Lower leg skin (tissue), 3 donors: Measurements from ENCODE around the gene LIMK2.

ENCODE experiments used
- POLR2A ChIP-seq, 2 donors: fragments of 450-650 bp; IDR thresholded peaks; one replicate each; pipeline ENCODE4 v1.6.1; 2016 to 2017; ENCODE audit warnings: antibody characterized with exemption in 2 of 2, mild to moderate bottlenecking in 1 of 2, moderate library complexity in 1 of 2
- TF ChIP-seq, protein P1 (sequence below), 3 donors: fragments of 450-650 bp; IDR thresholded peaks; one replicate each; pipeline ENCODE4 v1.5.1; 2016; ENCODE audit warnings: antibody characterized with exemption in 3 of 3, mild to moderate bottlenecking in 3 of 3, moderate library complexity in 2 of 3

DNA sequence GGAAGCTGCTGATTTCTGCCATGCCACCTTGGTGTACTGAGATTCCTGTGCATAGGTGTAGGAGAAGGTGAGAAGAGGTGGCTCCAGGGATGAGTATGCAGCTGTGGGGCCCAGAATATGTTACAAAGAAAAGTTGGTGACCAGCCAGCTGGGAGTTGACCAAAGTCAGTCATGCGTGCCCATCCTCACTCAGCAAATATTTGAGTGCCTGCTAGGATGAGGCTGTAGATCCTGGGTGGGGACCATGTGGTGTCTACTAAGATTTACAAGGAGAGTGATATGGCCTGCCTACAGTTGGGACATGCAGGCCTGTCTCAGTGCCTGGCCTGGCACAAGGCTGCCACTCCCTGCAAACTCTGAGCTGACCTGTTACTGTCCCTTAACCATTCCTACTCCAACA is 32.8 kb upstream of the LIMK2 start:
- TF ChIP-seq, protein P1, sequence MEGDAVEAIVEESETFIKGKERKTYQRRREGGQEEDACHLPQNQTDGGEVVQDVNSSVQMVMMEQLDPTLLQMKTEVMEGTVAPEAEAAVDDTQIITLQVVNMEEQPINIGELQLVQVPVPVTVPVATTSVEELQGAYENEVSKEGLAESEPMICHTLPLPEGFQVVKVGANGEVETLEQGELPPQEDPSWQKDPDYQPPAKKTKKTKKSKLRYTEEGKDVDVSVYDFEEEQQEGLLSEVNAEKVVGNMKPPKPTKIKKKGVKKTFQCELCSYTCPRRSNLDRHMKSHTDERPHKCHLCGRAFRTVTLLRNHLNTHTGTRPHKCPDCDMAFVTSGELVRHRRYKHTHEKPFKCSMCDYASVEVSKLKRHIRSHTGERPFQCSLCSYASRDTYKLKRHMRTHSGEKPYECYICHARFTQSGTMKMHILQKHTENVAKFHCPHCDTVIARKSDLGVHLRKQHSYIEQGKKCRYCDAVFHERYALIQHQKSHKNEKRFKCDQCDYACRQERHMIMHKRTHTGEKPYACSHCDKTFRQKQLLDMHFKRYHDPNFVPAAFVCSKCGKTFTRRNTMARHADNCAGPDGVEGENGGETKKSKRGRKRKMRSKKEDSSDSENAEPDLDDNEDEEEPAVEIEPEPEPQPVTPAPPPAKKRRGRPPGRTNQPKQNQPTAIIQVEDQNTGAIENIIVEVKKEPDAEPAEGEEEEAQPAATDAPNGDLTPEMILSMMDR (IDR thresholded peaks at IDR 0.05): no peak
- TF ChIP-seq POLR2A (IDR thresholded peaks at IDR 0.05): no peak
